Measurements from ENCODE around the gene VPS9D1.

The VPS9D1 gene

DNA sequence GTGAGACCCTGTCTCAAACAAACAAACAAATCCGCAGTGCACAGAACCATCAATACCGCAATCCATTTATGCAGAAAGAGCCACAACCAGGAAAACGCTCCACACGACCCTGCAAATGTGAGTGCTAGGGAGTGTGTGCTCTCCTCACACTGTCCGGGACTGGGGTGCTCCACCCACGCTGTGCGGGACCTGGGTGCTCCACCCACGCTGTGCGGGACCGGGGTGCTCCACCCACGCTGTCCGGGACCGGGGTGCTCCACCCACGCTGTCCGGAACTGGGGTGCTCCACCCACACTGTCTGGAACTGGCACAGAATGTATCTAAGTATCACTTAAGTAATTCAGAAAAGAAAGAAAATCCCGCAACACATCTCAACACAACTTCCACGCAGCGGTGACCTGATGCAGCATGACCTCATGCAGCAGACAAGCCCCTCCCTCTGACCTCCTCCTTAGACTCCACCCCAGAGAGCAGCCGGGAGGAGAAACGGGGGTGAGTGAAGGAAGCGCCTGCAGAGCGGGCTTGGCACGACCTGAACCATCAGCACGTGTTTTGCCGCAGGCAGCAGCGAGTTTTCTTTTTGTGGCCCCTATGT lies 39.1 kb upstream of the VPS9D1 start:
- TF ChIP-seq, protein P1, sequence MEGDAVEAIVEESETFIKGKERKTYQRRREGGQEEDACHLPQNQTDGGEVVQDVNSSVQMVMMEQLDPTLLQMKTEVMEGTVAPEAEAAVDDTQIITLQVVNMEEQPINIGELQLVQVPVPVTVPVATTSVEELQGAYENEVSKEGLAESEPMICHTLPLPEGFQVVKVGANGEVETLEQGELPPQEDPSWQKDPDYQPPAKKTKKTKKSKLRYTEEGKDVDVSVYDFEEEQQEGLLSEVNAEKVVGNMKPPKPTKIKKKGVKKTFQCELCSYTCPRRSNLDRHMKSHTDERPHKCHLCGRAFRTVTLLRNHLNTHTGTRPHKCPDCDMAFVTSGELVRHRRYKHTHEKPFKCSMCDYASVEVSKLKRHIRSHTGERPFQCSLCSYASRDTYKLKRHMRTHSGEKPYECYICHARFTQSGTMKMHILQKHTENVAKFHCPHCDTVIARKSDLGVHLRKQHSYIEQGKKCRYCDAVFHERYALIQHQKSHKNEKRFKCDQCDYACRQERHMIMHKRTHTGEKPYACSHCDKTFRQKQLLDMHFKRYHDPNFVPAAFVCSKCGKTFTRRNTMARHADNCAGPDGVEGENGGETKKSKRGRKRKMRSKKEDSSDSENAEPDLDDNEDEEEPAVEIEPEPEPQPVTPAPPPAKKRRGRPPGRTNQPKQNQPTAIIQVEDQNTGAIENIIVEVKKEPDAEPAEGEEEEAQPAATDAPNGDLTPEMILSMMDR (IDR thresholded peaks at IDR 0.05; ENCODE audit: insufficient read depth, low read length, missing control alignments), result no peak
- CTCF ChIA-PET, result no interaction called here
- H3K4me3 ChIP-seq (ENCODE audit: low read depth, low read length), result no peak overlapping the region
- POLR2A ChIA-PET, result no interaction called here
- no peak for DNase-seq (ENCODE audit: low read depth, low spot score)

DNA sequence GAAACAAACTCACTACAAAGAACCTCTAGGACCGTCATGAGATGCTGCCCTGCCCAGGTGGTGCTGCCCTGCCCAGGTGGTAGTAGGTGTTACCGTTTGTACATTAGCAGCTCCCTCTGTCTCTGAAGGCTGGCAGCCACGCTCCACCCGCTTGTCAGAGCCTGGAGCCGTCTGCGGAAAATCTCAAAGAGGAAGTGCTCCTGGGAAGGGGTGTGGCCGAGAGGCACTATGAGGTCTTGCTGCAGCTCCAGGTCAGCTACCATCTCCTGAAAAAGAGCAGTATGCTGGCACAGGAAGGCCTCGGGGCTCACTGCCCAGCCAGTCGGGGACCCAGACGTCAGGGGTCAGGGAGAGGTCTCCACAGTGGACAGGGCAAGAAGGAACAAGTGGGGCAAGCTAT lies 28.9 kb upstream of the VPS9D1 start:
- TF ChIP-seq, protein P1 (IDR thresholded peaks at IDR 0.05; ENCODE audit: insufficient read depth, low read length, missing control alignments), result no peak
- ChIA-PET POLR2A (no interaction called here), CTCF (interaction anchor here (1.2 to 8.6 kb wide), 2 partner anchors 45 to 111 kb away, joined by 4 to 55 read pairs; no protein-coding TSS in a partner anchor)
- DNase-seq (ENCODE audit: low read depth, low spot score), result no peak
- H3K4me3 ChIP-seq (ENCODE audit: low read depth, low read length), result no peak overlapping the region

DNA sequence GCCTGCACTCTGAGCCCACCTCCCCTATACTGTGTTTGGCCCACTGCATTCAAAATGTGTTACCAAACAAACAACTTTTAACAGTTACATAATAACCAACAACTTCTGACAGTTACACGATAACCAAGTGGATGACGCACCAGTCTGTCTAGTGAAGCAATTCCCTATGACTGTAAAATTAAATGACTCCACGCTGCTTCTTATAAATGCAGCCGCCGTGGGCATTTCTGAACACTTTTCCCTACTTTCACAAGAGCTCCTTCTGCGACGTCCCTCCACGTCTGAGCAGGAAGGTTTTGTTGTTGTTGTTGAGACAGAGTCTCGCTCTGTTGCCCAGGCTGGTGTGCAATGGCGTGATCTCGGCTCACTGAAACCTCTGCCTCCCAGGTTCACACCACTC lies 28.2 kb upstream of the VPS9D1 start:
- ChIA-PET CTCF (interaction anchor here (0.7 to 8.6 kb wide), 3 partner anchors 9 to 112 kb away, joined by 3 to 55 read pairs (median 4); no protein-coding TSS in a partner anchor), POLR2A (no interaction called here)
- no peak for DNase-seq (ENCODE audit: low read depth, low spot score)
- TF ChIP-seq, protein P1 (IDR thresholded peaks at IDR 0.05; ENCODE audit: insufficient read depth, low read length, missing control alignments), result no peak
- H3K4me3 ChIP-seq (ENCODE audit: low read depth, low read length), result no peak overlapping the region

DNA sequence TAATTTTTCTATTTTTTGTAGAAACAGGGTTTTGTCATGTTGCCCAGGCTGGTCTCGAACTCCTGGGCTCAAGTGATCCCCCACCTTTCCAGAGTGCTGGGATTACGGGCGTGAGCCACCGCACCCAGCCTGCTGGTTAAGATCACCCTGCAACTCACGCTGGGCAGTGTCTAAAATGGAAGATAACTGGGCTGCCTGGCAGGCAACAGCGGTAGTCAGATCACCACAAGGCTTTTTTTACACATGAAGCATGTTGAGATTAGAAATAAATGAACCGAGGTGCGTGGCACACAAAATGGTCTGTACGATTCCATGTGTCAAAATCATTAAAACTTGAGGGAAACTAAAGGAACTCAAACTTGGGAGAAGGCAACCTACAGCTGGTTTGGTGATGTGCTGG lies 27.4 kb upstream of the VPS9D1 start:
- no peak for DNase-seq (ENCODE audit: low read depth, low spot score)
- TF ChIP-seq, protein P1 (IDR thresholded peaks at IDR 0.05; ENCODE audit: insufficient read depth, low read length, missing control alignments), result no peak
- H3K4me3 ChIP-seq (ENCODE audit: low read depth, low read length), result no peak overlapping the region
- ChIA-PET CTCF (interaction anchor here (1.4 to 8.6 kb wide), 2 partner anchors 11 to 112 kb away, joined by 3 to 55 read pairs; no protein-coding TSS in a partner anchor), POLR2A (no interaction called here)

DNA sequence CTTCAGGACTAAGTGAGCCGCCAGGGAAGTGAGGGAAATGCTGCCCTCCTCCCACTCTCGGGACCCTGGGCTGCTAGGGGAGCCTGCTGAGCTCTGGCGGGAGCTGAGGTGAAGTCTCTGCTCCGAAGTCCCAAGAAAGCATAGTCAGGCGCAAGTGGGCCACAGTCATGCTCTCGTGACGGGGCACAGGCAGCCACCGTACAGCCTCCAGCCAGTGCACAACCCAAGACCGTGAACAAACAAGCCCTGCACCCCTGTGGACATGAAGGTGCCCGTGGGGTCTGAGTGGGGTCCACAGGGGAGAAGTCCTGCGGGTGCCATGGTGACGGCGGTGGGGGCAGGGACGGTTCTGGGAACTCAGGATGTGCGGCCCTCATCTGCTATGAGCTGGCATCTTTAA lies 25.3 kb upstream of the VPS9D1 start:
- ChIA-PET CTCF (interaction anchor here (1.2 to 8.6 kb wide), 2 partner anchors 24 to 114 kb away, joined by 3 to 55 read pairs; no protein-coding TSS in a partner anchor), POLR2A (interaction anchor here (0.6 to 1.3 kb wide), 2 partner anchors 96 to 127 kb away, joined by 3 to 4 read pairs; partner anchors contain the start of gene TCF25)
- TF ChIP-seq, protein P1 (IDR thresholded peaks at IDR 0.05; ENCODE audit: insufficient read depth, low read length, missing control alignments), result no peak
- no peak for DNase-seq (ENCODE audit: low read depth, low spot score)
- H3K4me3 ChIP-seq (ENCODE audit: low read depth, low read length), result no peak overlapping the region

DNA sequence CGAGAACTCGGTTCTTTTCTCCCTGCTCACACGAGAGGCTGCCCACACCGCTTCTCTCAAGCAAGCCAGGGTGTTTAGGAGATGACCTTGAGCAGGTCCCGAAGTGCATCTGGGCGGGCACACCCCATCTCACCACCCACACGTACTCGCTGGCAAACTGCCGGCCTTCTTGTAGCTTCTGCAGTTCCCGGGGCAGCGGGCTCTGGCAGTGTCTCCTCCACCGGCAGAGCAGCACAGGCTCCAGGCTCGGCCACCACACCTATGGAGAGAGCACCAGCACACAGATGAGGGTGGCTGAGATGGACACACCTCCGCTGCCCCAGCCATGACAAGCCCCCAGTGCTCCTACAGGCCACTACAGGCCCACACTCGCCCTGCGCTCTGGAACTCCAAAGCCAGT lies 24.1 kb upstream of the VPS9D1 start:
- POLR2A ChIA-PET, result no interaction called here
- DNase-seq (ENCODE audit: low read depth, low spot score), result no peak
- TF ChIP-seq, protein P1 (IDR thresholded peaks at IDR 0.05; ENCODE audit: insufficient read depth, low read length, missing control alignments), result no peak
- CTCF ChIA-PET, result interaction anchor here (1.6 to 1.8 kb wide), 2 partner anchors 8 to 10 kb away, joined by 3 to 4 read pairs; no protein-coding TSS in a partner anchor
- no peak overlapping the region for H3K4me3 ChIP-seq (ENCODE audit: low read depth, low read length)
